CD4-positive, alpha-beta T cell treated with Interleukin-17A for 1 hour (primary cell): ENCODE data around the gene OR56A3.
"Not testable (repeated sequence)": the region's sequence is repeated elsewhere in the genome, so short reads cannot be mapped to it uniquely, and the experiment has no call there.

ENCODE experiments used
- DNase-seq: peaks from one replicate; pipeline ENCODE4 v3.0.0-alpha.2; 2020

OR56A3 gene

GRCh38 chr11:5941951-5942350 lies at the start of gene OR56A3:
TSS of gene OR56A3 (plus strand) at chr11:5942251. CDS start at chr11:5947347, 5,096 bp downstream.
- no peak for DNase-seq

GRCh38 chr11:5892908-5893307 lies 49.1 kb upstream of the OR56A3 start, which contains the start of gene OR52E5:
TSS of gene OR52E5 (plus strand) at chr11:5893208. CDS start at chr11:5900777, 7,569 bp downstream.
- no peak for DNase-seq

GRCh38 chr11:5899534-5899933 lies 42.5 kb upstream of the OR56A3 start:
- no peak for DNase-seq

GRCh38 chr11:5910540-5910939 lies 31.5 kb upstream of the OR56A3 start:
- DNase-seq = no peak

- DNase-seq = no peak
Measured at GRCh38 chr11:5922749-5923426, 19.2 kb upstream of the OR56A3 start.

GRCh38 chr11:5923427-5923776 lies 18.6 kb upstream of the OR56A3 start:
- no peak for DNase-seq

- no peak for DNase-seq
Measured at GRCh38 chr11:5923794-5924193, 18.3 kb upstream of the OR56A3 start.

GRCh38 chr11:5928271-5928670 lies 13.8 kb upstream of the OR56A3 start:
- no peak for DNase-seq

- no peak for DNase-seq
Measured at GRCh38 chr11:5928811-5929210, 13.2 kb upstream of the OR56A3 start.

GRCh38 chr11:5929571-5930368 lies 12.3 kb upstream of the OR56A3 start:
- no peak for DNase-seq

- no peak for DNase-seq
Measured at GRCh38 chr11:5930614-5931013, 11.4 kb upstream of the OR56A3 start.

GRCh38 chr11:5931061-5931460 lies 11.0 kb upstream of the OR56A3 start:
- no peak for DNase-seq

GRCh38 chr11:5932671-5933070 lies 9.4 kb upstream of the OR56A3 start:
- no peak for DNase-seq

GRCh38 chr11:5933116-5933515 lies 8.9 kb upstream of the OR56A3 start:
- no peak for DNase-seq

- no peak for DNase-seq
Measured at GRCh38 chr11:5937868-5938602, 4.0 kb upstream of the OR56A3 start.

GRCh38 chr11:5938603-5938965 lies 3.5 kb upstream of the OR56A3 start:
- no peak for DNase-seq

GRCh38 chr11:5940748-5941147 lies 1.3 kb upstream of the OR56A3 start:
- no peak for DNase-seq

- DNase-seq = no peak
Measured at GRCh38 chr11:5955586-5955985, 13.5 kb downstream of the OR56A3 start.

GRCh38 chr11:5960704-5961320 lies 18.8 kb downstream of the OR56A3 start:
- not testable (repeated sequence) for DNase-seq

GRCh38 chr11:5966958-5967357 lies 24.9 kb downstream of the OR56A3 start:
- no peak for DNase-seq

GRCh38 chr11:5967708-5968107 lies 25.7 kb downstream of the OR56A3 start:
- DNase-seq = no peak

GRCh38 chr11:5968394-5968793 lies 26.3 kb downstream of the OR56A3 start, which contains the start of gene OR56A5:
TSS of gene OR56A5 (minus strand) at chr11:5968494. CDS start at chr11:5968494, 0 bp downstream.
- DNase-seq = no peak

- DNase-seq = no peak
Measured at GRCh38 chr11:5973530-5973929, 31.5 kb downstream of the OR56A3 start.
